Measurements from ENCODE around the gene NUP62.

- TF ChIP-seq SNAI2 (CRISPR knock-in tag; IDR thresholded peaks at IDR 0.05) (no peak), ZNF8 (CRISPR knock-in tag; IDR thresholded peaks at IDR 0.05) (no peak), OSR1 (CRISPR knock-in tag; IDR thresholded peaks at IDR 0.05) (no peak), CREB5 (CRISPR knock-in tag; IDR thresholded peaks at IDR 0.05; ENCODE audit: low read depth) (no peak), ZNF565 (CRISPR knock-in tag; conservative IDR thresholded peaks at IDR 0.05; ENCODE audit: low read depth) (no peak), RARB (CRISPR knock-in tag; IDR thresholded peaks at IDR 0.05) (no peak), PPARA (CRISPR knock-in tag; IDR thresholded peaks at IDR 0.05; ENCODE audit: borderline replicate concordance) (no peak)
- TF ChIP-seq, protein P1, sequence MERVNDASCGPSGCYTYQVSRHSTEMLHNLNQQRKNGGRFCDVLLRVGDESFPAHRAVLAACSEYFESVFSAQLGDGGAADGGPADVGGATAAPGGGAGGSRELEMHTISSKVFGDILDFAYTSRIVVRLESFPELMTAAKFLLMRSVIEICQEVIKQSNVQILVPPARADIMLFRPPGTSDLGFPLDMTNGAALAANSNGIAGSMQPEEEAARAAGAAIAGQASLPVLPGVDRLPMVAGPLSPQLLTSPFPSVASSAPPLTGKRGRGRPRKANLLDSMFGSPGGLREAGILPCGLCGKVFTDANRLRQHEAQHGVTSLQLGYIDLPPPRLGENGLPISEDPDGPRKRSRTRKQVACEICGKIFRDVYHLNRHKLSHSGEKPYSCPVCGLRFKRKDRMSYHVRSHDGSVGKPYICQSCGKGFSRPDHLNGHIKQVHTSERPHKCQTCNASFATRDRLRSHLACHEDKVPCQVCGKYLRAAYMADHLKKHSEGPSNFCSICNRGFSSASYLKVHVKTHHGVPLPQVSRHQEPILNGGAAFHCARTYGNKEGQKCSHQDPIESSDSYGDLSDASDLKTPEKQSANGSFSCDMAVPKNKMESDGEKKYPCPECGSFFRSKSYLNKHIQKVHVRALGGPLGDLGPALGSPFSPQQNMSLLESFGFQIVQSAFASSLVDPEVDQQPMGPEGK (CRISPR knock-in tag; IDR thresholded peaks at IDR 0.05; ENCODE audit: borderline replicate concordance) = no peak
- TF ChIP-seq, protein P2, sequence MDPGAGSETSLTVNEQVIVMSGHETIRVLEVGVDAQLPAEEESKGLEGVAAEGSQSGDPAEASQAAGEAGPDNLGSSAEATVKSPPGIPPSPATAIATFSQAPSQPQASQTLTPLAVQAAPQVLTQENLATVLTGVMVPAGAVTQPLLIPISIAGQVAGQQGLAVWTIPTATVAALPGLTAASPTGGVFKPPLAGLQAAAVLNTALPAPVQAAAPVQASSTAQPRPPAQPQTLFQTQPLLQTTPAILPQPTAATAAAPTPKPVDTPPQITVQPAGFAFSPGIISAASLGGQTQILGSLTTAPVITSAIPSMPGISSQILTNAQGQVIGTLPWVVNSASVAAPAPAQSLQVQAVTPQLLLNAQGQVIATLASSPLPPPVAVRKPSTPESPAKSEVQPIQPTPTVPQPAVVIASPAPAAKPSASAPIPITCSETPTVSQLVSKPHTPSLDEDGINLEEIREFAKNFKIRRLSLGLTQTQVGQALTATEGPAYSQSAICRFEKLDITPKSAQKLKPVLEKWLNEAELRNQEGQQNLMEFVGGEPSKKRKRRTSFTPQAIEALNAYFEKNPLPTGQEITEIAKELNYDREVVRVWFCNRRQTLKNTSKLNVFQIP (CRISPR knock-in tag; IDR thresholded peaks at IDR 0.05; ENCODE audit: borderline replicate concordance, low read depth) = no peak
These were observed 4.3 kb upstream of the NUP62 start for GRCh38 chr19:49933643-49934042.
